CD14-positive monocyte (primary cell): Measurements from ENCODE around the gene MYO1E. TPM values are rescaled to one million over a fixed set of nuclear protein-coding genes. Genes with fewer than 3 reads are reported as not detected.
A peak's percentile ranks its signal among the peaks of the same experiment; 100 is the strongest.

Source experiments
- DNase-seq, 3 donors: peaks; one replicate each; pipeline ENCODE4 v3.0.0-alpha.2; 2011 to 2022
- H2AFZ ChIP-seq: 2 replicates; pipeline ENCODE4 v1.6.0; 2012; ENCODE audit warnings: mild to moderate bottlenecking, low read depth, low read length, inconsistent platforms; ENCODE audit not compliant: insufficient read depth, poor library complexity, severe bottlenecking
- H3K27ac ChIP-seq, 2 donors: 1 replicate in 1 of 2; 2 replicates in 1 of 2; pipeline ENCODE4 v1.5.1; 2012 to 2013; ENCODE audit warnings: low read length in 2 of 2, control low read depth in 1 of 2, inconsistent platforms in 1 of 2, low read depth in 1 of 2, mild to moderate bottlenecking in 1 of 2
- H3K27me3 ChIP-seq, 2 donors: one replicate each; pipeline versions ENCODE4 v1.6.0 to v1.6.1; 2011 to 2013; ENCODE audit warnings: low read length in 2 of 2; ENCODE audit not compliant: control insufficient read depth in 2 of 2, insufficient read depth in 2 of 2
- H3K36me3 ChIP-seq, 2 donors: replicated peaks in 1 of 2; 1 replicate in 1 of 2; 2 replicates in 1 of 2; pipeline versions ENCODE4 v1.5.1 to v1.6.1; 2012 to 2013; ENCODE audit warnings: low read length in 2 of 2, control low read depth in 1 of 2, inconsistent platforms in 1 of 2, mild to moderate bottlenecking in 1 of 2; ENCODE audit not compliant: insufficient read depth in 2 of 2, control insufficient read depth in 1 of 2
- H3K4me1 ChIP-seq, 2 donors: 1 replicate in 1 of 2; 2 replicates in 1 of 2; pipeline versions ENCODE4 v1.5.1 to v1.6.1; 2012 to 2013; ENCODE audit warnings: low read length in 2 of 2, control low read depth in 1 of 2, inconsistent platforms in 1 of 2, mild to moderate bottlenecking in 1 of 2, moderate library complexity in 1 of 2; ENCODE audit not compliant: insufficient read depth in 2 of 2, control insufficient read depth in 1 of 2
- H3K4me2 ChIP-seq: replicated peaks from 2 replicates; pipeline ENCODE3; 2012; ENCODE audit warnings: low read length, moderate library complexity, mild to moderate bottlenecking; ENCODE audit not compliant: poor library complexity, severe bottlenecking; ENCODE audit errors: extremely low read depth
- H3K4me3 ChIP-seq, 3 experiments: fragments of 200-600 bp in 1 of 3; sonication (generic) in 1 of 3; replicated peaks in 1 of 3; 1 replicate in 2 of 3; 2 replicates in 1 of 3; pipeline ENCODE4 v1.5.1; 2011 to 2013; ENCODE audit warnings: low read length in 3 of 3, mild to moderate bottlenecking in 3 of 3, control low read depth in 2 of 3, low read depth in 2 of 3, inconsistent platforms in 1 of 3, moderate library complexity in 1 of 3
- H3K79me2 ChIP-seq: 2 replicates; pipeline ENCODE4 v1.6.0; 2012; ENCODE audit warnings: mild to moderate bottlenecking, control low read depth, inconsistent platforms, low read length, moderate library complexity; ENCODE audit not compliant: insufficient read depth
- H3K9ac ChIP-seq: 2 replicates; pipeline ENCODE4 v1.6.0; 2017; ENCODE audit warnings: low read length, mild to moderate bottlenecking; ENCODE audit not compliant: insufficient read depth, poor library complexity, severe bottlenecking
- H3K9me3 ChIP-seq, 2 donors: replicated peaks in 1 of 2; 1 replicate in 1 of 2; 2 replicates in 1 of 2; pipeline versions ENCODE4 v1.5.1 to v1.6.1; 2012 to 2013; ENCODE audit warnings: low read length in 2 of 2, control low read depth in 1 of 2; ENCODE audit not compliant: control insufficient read depth in 1 of 2, insufficient read depth in 1 of 2
- H4K20me1 ChIP-seq: 2 replicates; pipeline ENCODE4 v1.6.0; 2012; ENCODE audit warnings: mild to moderate bottlenecking, low read length, control low read depth, moderate library complexity; ENCODE audit not compliant: insufficient read depth
- H3K27ac Mint-ChIP-seq, 7 donors: one replicate each; pipeline ENCODE4 v1.8.0; 2020; ENCODE audit warnings: mild to moderate bottlenecking in 7 of 7, mixed read lengths in 7 of 7, moderate library complexity in 6 of 7, inconsistent platforms in 2 of 7
- H3K27me3 Mint-ChIP-seq, 3 donors: one replicate each; pipeline ENCODE4 v1.8.0; 2021 to 2022; ENCODE audit warnings: low read depth in 3 of 3, mild to moderate bottlenecking in 3 of 3, mixed read lengths in 3 of 3, moderate library complexity in 3 of 3, inconsistent platforms in 1 of 3
- H3K36me3 Mint-ChIP-seq, 2 donors: one replicate each; pipeline ENCODE4 v1.8.0; 2020; ENCODE audit warnings: mixed read lengths in 2 of 2, inconsistent platforms in 1 of 2, mild to moderate bottlenecking in 1 of 2
- H3K4me1 Mint-ChIP-seq: one replicate; pipeline ENCODE4 v1.8.0; 2020; ENCODE audit warnings: mild to moderate bottlenecking, mixed read lengths
- H3K4me3 Mint-ChIP-seq, 2 donors: one replicate each; pipeline ENCODE4 v1.8.0; 2020; ENCODE audit warnings: mild to moderate bottlenecking in 2 of 2, mixed read lengths in 2 of 2, moderate library complexity in 1 of 2
- H3K9me3 Mint-ChIP-seq, 7 donors: one replicate each; pipeline ENCODE4 v1.8.0; 2020 to 2022; ENCODE audit warnings: mixed read lengths in 7 of 7, mild to moderate bottlenecking in 6 of 7, moderate library complexity in 6 of 7, inconsistent platforms in 2 of 7
- WGBS: methylation state at CpG from one replicate; pipeline ENCODE4 v1.1.5; 2013; ENCODE audit warnings: missing lambda C conversion rate; ENCODE audit not compliant: insufficient coverage; 5-methylcytosine and 5-hydroxymethylcytosine counted together
- intact Hi-C, 2 donors: fragments of 100-400 bp; cut with micrococcal nuclease; formaldehyde crosslinking; loops; one replicate each; pipeline versions ENCODE4 v1.15.0 to v1.15.1; 2023
- polyA plus RNA-seq, 3 donors: library from polyadenylated mRNA; depleted of rRNA in 1 of 3; unstranded in 2 of 3; stranded (reverse) in 1 of 3; fragments of 300-500 nt in 2 of 3; fragments of >200 nt in 1 of 3; fragmentation: Illumina TruSeq in 2 of 3; gene quantifications; 1 replicate in 2 of 3; 2 replicates in 1 of 3; pipeline ENCODE4 v1.2.3, GENCODE V29; 2012 to 2021
- TF ChIP-seq, protein P1 (sequence below): fragments of 200-600 bp; IDR thresholded peaks from one replicate; pipeline ENCODE4 v1.8.0; 2022; ENCODE audit warnings: antibody characterized with exemption, mild to moderate bottlenecking

MYO1E gene
- polyA plus RNA-seq, 3 donors = 5.5 to 16.2 (median 6.2) TPM

GRCh38 chr15:59236394-59236793, 136.3 kb downstream of the MYO1E start:
- H3K4me1 ChIP-seq = peaks cover 17 to 25% of the 10 kb centered on the region in 2 donors
- H2AFZ ChIP-seq = no peak overlapping the region
- intact Hi-C loops = loop anchor here in 1 of 2 donors (5.0 kb wide), 1 partner anchor 59 kb away; no protein-coding TSS in a partner anchor
- H3K4me3 ChIP-seq = peak overlapping the region in 1 of 3 experiments; percentile 26
- Mint-ChIP-seq H3K9me3 (no peaks in the 10 kb centered on the region), H3K27ac (peak overlapping the region; percentile 22 to 76 (median 39)), H3K27me3 (no peaks in the 10 kb centered on the region), H3K4me1 (peaks cover 22% of the 10 kb centered on the region), H3K36me3 (peaks cover 13 to 29% of the 10 kb centered on the region in 2 donors), H3K4me3 (no peak overlapping the region)
- no peaks in the 10 kb centered on the region for H4K20me1 ChIP-seq
- H3K79me2 ChIP-seq = no peaks in the 10 kb centered on the region
- no peak overlapping the region for H3K9ac ChIP-seq
- H3K36me3 ChIP-seq = peaks cover 0 to 8% of the 10 kb centered on the region in 2 donors
- no CpG with 5 or more reads among the region's 1 CpG for WGBS
- TF ChIP-seq, protein P1, sequence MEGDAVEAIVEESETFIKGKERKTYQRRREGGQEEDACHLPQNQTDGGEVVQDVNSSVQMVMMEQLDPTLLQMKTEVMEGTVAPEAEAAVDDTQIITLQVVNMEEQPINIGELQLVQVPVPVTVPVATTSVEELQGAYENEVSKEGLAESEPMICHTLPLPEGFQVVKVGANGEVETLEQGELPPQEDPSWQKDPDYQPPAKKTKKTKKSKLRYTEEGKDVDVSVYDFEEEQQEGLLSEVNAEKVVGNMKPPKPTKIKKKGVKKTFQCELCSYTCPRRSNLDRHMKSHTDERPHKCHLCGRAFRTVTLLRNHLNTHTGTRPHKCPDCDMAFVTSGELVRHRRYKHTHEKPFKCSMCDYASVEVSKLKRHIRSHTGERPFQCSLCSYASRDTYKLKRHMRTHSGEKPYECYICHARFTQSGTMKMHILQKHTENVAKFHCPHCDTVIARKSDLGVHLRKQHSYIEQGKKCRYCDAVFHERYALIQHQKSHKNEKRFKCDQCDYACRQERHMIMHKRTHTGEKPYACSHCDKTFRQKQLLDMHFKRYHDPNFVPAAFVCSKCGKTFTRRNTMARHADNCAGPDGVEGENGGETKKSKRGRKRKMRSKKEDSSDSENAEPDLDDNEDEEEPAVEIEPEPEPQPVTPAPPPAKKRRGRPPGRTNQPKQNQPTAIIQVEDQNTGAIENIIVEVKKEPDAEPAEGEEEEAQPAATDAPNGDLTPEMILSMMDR = no peak
- no peaks in the 10 kb centered on the region for H3K9me3 ChIP-seq
- peak overlapping the region; percentile 32 for H3K4me2 ChIP-seq
- no peak for DNase-seq
- H3K27me3 ChIP-seq = no peaks in the 10 kb centered on the region
- peak overlapping the region in 1 of 2 donors; percentile 3 for H3K27ac ChIP-seq

- TF ChIP-seq, protein P1 = no peak
- Histone ChIP-seq H3K9ac (no peak overlapping the region), H3K4me2 (no peak overlapping the region), H3K27me3 (no peaks in the 10 kb centered on the region), H3K4me1 (peaks cover 7 to 13% of the 10 kb centered on the region in 2 donors), H4K20me1 (no peaks in the 10 kb centered on the region), H3K36me3 (peaks cover 0 to 12% of the 10 kb centered on the region in 2 donors), H2AFZ (no peak overlapping the region), H3K79me2 (no peaks in the 10 kb centered on the region), H3K9me3 (no peaks in the 10 kb centered on the region), H3K4me3 (no peak overlapping the region), H3K27ac (no peak overlapping the region)
- WGBS = 83% methylated on average over 1 of the region's 1 CpG
- Mint-ChIP-seq H3K27me3 (no peaks in the 10 kb centered on the region), H3K36me3 (peaks cover 14 to 33% of the 10 kb centered on the region in 2 donors), H3K4me3 (no peak overlapping the region), H3K4me1 (peaks cover 12% of the 10 kb centered on the region), H3K9me3 (no peaks in the 10 kb centered on the region), H3K27ac (peak overlapping the region in 1 of 7 donors; percentile 12)
- no peak for DNase-seq
- intact Hi-C loops = no loop called here
Measured at GRCh38 chr15:59232476-59232875, 140.2 kb downstream of the MYO1E start.
